Daoy (cell line): Measurements from ENCODE around the gene STX4. TPM values are rescaled to one million over a fixed set of nuclear protein-coding genes. Genes with fewer than 3 reads are reported as not detected.

ENCODE experiments used
- DNase-seq: peaks from one replicate; pipeline ENCODE4 v3.0.0-alpha.2; 2015; ENCODE audit warnings: low read depth
- total RNA-seq: library from RNA; depleted of rRNA; stranded (reverse); fragments of >200 nt; shearing (Covaris generic); gene quantifications from 2 replicates; pipeline ENCODE4 v1.2.3, GENCODE V29; 2014; rRNA removed

STX4 gene
- total RNA-seq, 1 experiment from 2014 or later = 16.1 TPM

DNA sequence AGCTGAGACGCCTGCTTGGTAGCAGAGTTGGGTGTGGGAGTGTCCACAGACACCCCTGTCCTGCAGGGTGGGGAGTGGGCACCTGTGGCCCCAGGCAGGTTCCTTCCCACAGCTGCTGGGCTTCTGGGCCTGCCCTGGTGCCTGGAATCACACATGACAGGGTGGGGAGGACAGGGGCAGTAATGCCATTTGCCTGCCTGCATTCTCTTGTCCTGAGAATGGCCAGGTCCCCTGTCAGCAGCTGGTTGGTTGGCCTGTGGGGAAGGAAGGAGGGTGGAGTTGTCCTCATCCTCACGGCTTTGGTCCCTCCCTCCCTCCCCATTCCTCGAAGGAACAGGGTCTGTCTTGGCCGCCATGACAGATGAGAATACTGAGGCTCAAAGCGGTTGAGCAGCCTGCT is 50.2 kb downstream of the STX4 start:
- DNase-seq = no peak

- no peak for DNase-seq
Measured at GRCh38 chr16:31083981-31084380, 50.6 kb downstream of the STX4 start.

DNA sequence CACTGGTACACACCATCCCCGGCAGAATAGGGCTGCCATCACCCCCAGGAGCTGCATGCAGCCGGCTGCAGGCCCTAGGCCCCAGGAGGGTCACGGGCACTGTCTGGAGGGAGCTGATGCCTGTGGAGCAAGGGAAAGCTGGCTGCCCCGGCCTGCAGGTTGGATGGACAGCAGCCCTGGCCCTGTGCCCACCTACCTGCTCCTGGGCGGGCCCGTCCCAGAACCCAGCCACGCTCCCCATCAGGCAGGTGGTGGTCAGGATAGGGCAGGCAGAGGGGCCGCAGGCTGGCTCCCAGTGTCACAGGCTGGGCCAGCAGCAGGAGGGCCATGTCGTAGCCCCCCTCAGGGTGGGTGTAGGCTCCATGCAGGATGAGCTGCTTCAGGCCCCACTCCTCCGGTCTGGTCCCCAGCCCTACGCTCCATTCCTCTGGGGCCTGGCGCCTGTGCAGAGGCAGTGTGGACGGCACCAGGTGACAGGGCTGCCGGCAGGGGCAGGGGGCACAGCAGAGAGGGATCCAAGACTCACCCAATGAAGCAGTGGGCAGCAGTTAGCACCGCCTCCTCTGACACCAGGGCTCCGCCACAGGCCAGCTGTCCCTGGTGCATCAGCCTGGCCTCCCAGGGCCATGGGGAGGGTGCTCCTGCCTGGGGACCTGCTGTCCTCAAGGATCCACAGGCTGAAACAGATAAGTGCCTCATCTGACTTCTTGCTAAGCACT is 51.4 kb downstream of the STX4 start:
- no peak for DNase-seq

GRCh38 chr16:31085411-31085810 is 52.1 kb downstream of the STX4 start:
- no peak for DNase-seq

- no peak for DNase-seq
Measured at GRCh38 chr16:31085873-31086628, 52.7 kb downstream of the STX4 start.

GRCh38 chr16:31086629-31086906 is 53.2 kb downstream of the STX4 start:
- no peak for DNase-seq

- no peak for DNase-seq
Measured at GRCh38 chr16:31087481-31087880, 54.1 kb downstream of the STX4 start.

- DNase-seq = no peak
Measured at GRCh38 chr16:31087971-31088370, 54.6 kb downstream of the STX4 start.

GRCh38 chr16:31088459-31089183 is 55.3 kb downstream of the STX4 start, which contains the start of gene PRSS53:
TSS of gene PRSS53 (minus strand) at chr16:31088943. CDS start at chr16:31088809, 134 bp downstream.
- no peak for DNase-seq

GRCh38 chr16:31089199-31089598 is 55.8 kb downstream of the STX4 start:
- DNase-seq = no peak

Other genes starting within 250 kb of the STX4 start
- gene ZNF629, start 246.4 kb upstream of the STX4 start, total RNA-seq = 5.0 and 6.5 TPM in 2 replicates
- 27.8 and 29.4 TPM in 2 replicates for gene BCL7C, start 139.5 kb upstream of the STX4 start, total RNA-seq
- gene CTF1, start 136.9 kb upstream of the STX4 start, total RNA-seq = 0.33 and 0.46 TPM in 2 replicates
- gene FBXL19, start 110.0 kb upstream of the STX4 start, total RNA-seq = 14.0 and 16.3 TPM in 2 replicates
- 1.1 and 1.5 TPM in 2 replicates for gene ORAI3, start 84.5 kb upstream of the STX4 start, total RNA-seq
- 1.0 and 1.1 TPM in 2 replicates for gene SETD1A, start 75.8 kb upstream of the STX4 start, total RNA-seq
- 1.8 and 3.8 TPM in 2 replicates for gene HSD3B7, start 48.4 kb upstream of the STX4 start, total RNA-seq
- gene STX1B, start 22.9 kb upstream of the STX4 start, total RNA-seq = under 0.01 TPM in 1 of 2 replicates, not detected in the other
- gene ZNF668, start 40.7 kb downstream of the STX4 start, total RNA-seq = 8.7 and 10.5 TPM in 2 replicates
- gene ZNF646, start 40.9 kb downstream of the STX4 start, total RNA-seq = 6.0 and 6.3 TPM in 2 replicates
- gene PRSS53, start 55.4 kb downstream of the STX4 start, total RNA-seq = 0.39 and 1.2 TPM in 2 replicates
- gene VKORC1, start 61.2 kb downstream of the STX4 start, total RNA-seq = 58.1 and 77.1 TPM in 2 replicates
- 18.1 and 21.3 TPM in 2 replicates for gene BCKDK, start 74.8 kb downstream of the STX4 start, total RNA-seq
- 39.9 and 44.6 TPM in 2 replicates for gene KAT8, start 84.1 kb downstream of the STX4 start, total RNA-seq
- gene PRSS8, start 102.2 kb downstream of the STX4 start, total RNA-seq = not detected in 2 replicates
- 0.17 and 0.18 TPM in 2 replicates for gene PRSS36, start 116.5 kb downstream of the STX4 start, total RNA-seq
- gene FUS, start 146.6 kb downstream of the STX4 start, total RNA-seq = 28.8 and 32.1 TPM in 2 replicates
- 14.7 and 23.3 TPM in 2 replicates for gene PYCARD, start 169.2 kb downstream of the STX4 start, total RNA-seq
- gene TRIM72, start 180.6 kb downstream of the STX4 start, total RNA-seq = not detected in 2 replicates
- not detected in 2 replicates for gene PYDC1, start 183.6 kb downstream of the STX4 start, total RNA-seq
- not detected in 2 replicates for gene ITGAM, start 226.4 kb downstream of the STX4 start, total RNA-seq